GM21825 (cell line): Measurements from ENCODE around the gene TPX2.

Experiments used
- ATAC-seq: cut with Tn5 transposase; IDR thresholded peaks from one replicate; pipeline ENCODE4 v1.9.1; 2021; ENCODE audit warnings: mild to moderate bottlenecking, moderate library complexity; ENCODE audit not compliant: unreplicated experiment

Gene TPX2

GRCh38 chr20:31706607-31707257 is 32.4 kb upstream of the TPX2 start:
- ATAC-seq = no peak

DNA sequence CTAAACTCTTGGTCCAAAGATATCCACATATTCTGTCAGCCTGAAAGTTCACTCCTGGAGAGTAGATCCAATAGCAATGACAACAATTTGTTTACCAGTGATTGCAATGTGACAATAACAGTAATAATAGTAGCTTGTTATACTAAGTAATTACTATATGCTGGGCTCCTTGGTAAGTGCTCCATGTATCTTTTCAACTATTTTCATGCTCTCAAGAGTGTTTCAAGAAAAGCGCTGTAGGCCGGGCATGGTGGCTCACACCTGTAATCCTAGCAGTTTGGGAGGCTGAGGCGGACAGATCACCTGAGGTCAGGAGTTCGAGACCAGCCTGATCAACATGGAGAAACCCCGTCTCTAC is 31.9 kb upstream of the TPX2 start:
- ATAC-seq = no peak

DNA sequence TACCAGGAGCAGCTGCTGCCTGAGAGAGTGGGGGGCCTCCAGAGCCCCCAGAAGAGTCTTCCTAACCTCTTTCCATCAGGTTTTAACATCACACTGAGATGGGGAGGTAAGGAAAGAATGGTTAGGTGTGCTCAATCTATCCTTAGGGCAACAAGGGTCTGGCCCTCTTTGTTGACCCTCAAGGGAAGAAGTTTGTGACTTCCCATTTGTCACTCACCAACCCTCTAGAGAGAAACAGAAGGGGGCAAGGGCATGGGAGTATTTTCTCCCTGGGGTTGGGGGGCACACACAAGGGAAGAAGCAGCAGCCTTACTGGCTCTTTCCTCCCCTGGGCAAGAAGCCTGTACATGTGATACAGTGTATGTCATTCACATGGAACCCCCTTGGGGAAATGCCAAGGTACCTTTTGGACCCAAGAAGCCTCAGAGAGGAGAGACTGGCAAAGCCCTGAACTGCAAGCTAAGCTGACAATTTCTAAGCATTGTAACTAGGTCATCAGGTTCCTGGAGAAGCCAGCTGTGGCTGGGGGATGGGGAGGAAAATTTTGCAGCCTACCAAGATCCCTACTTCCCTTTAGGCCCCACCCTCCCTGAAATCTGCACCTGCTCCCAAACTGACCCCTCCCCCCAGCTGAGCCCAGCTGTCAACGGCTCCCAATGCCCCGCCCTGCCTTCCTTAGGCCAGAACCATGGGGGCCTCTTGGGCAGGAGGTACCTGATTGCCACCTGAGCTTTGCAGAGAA is 30.9 kb upstream of the TPX2 start:
- ATAC-seq = no peak

DNA sequence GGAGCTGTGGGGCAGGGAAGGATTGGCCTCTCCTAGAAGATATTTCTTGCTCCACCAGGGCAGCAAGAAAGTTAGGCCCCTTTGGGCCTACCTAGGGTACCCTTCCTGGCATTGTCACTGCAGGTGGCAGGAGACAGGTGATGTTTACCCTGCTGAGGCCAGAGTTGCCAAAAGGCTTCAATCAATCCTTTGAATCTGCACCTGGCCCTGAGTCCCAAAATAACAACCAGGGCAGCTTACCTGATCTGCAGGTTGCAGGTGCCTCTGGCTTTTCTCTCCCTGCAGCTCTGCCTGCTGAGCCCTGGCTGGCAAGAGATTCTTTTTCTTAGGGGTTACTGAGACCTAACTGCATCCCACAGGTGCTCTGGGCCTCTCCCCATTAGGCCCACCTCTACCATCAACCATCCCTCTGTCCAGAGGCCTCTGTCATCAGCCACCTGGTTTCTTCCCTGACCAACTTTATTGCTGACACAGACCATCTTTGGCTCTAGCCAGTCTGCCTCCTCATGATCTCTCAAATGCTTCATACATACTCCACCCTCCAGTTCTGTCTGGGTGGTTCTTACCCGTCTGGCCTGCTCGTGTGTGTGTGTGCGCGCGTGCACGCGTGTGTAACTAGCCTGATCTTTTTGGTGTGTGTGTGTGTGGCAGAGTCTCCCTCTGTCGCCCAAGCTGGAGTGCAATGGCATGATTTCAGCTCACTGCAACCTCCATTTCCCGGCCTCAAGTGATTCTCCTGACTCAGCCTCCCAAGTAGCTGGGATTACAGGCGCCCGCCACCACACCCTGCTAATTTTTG is 30.2 kb upstream of the TPX2 start:
- ATAC-seq = no peak

DNA sequence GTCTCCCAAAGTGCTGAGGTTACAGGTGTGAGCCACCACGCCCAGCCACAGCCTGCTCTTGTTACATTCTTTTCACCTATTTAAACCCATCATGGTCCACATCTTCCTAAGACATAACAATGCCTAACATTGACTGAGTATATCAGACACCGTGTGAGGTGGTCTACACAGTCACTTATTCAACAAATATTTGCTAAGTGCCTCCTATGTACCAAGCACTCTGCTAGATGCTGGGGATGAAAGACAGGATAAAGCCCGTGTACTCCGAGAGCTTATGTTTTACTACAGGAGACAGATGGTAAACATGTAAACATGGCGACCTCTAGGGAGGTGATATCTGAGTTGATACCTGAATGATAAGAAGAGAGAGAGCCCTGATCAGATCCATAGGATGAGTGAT is 29.2 kb upstream of the TPX2 start:
- ATAC-seq = no peak

DNA sequence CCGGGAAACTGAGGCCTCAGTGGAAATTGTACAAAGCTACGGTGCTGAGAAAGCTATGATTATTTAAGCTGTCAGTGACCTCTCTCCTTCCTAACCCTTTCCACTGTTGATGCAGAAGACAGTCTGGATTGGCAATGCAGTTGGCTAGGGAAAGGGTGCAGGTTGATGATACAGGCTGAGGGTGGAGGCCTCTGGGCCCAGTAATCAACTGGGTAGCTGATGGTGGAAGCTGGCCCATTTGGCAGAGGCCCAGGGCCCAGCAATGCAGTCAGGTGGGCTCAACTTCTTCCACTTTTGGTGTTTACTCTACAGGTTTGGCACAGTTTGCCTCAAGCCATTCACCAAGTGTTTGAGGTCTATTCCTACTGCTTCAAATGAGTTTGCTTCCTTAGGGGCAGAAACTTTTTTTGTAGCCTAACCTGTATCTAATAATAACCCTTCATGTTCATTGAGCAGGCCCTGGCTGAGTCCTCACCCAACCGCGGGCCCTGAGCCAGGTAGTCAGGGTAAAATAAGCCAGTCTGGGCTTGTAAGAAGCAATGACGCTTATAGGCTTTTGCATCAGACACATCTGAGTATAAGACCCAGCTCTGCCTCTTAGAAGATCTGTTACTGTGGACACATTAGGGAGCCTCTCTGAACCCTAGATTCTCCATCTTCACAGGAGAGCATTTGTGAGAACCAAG is 28.5 kb upstream of the TPX2 start:
- ATAC-seq = no peak

- ATAC-seq = no peak
These were observed 27.6 kb upstream of the TPX2 start for GRCh38 chr20:31711179-31712111.

DNA sequence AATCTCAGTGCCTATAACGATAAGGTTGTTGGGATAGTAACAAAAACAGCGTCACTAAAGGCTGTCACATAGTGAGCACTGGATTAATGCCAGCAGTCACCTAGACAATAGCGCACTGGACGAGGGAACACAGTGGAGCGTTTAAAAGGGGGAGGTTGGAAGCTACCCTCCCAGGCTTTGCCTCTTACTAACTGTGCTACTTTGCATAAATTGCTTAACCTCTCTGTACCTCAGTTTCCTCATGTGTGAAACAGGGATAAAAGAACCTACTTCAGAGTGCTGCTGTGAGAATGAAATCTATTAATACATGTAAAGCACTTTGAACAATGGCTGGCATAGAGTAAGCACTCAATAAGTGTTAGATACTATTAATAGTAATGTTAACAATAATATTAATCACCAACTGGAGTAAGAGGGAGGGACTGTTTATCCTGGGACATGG is 27.0 kb upstream of the TPX2 start:
- no peak for ATAC-seq

DNA sequence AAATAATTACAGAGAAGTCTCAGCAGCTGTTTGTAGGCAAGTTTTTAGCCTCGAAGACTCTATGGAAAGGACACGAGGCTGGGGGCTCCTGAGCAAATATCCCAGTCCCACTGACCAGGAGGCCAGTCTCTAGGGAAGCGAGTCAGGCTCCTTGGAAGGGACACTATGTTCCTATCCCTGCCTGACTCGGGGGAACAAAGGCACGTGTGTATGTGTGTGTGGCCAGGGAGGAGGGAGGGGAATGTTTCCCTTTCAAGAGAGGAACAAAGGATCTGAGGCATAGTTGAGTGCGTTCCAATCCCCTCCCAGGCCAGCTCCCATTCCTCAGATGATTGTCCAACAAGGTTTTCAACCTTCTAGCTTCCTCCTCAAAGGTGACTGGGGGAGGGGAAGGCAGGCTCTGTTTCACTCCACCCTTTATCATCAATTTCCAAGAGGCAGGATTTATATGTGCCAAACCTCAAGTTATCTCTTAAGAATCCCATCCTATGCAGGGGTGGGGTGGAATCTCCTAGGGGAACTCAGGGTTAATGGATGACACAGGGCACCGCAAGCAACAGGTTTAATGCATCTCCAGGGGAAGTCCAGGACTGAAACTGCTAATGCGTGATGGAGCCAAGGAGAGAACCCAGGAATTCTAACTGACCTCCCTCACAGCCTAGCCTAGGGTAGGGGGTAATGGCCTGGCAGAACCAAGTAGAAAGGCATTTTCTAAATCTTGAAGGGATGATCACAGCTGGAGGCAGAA is 26.4 kb upstream of the TPX2 start:
- ATAC-seq = no peak

- ATAC-seq = no peak
These were observed 25.5 kb upstream of the TPX2 start for GRCh38 chr20:31713312-31714273.

GRCh38 chr20:31715766-31716165 is 23.3 kb upstream of the TPX2 start:
- no peak for ATAC-seq

DNA sequence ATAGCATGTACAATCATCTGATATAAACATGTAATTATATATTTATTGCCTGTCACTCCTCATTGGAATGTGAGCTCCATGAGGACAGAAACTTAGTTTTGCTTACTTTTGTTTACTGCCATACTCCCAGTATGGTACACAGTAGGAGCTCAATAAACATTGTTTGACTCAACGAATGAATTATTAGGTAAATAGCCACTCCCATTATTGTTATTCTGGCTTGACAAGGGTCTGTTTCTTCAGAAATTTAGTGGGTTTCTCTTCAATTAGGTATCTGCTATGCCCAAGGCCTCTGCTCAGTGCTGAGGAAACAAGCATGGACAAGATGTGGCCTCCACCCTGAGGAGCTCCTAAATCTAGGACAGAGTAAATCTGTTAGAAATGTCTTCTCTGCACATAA is 22.7 kb upstream of the TPX2 start:
- ATAC-seq = no peak

DNA sequence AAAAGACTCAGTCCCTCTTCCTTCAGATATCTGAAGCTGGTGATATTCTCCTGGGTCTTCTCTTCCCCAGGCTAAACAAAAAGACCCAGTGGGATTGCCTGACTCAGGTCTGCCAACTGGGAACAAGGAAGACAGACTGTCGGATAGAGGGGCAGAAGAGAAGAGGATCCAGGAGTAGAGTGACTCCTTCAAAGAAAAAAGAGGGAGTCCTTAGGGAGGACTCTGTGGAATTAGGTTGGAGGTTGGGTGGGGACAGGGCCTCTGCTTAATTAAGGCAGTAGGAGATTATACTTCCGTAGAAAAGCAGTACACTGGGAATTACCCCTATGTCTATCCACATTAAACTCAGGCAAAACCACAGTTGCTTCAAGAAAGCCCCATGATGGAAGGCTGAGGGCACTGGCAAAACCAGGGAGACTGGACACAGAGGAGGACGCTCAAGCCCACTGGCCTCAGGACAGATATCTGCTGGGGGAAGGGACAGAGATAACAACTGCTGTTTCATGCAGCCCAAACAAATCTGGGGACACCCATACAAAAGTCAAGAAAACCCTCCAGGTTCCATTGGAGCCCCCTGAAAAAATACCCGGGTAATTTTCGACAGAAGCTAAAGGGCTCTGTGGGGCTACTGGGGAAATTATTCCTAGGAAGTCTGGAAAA is 22.1 kb upstream of the TPX2 start:
- no peak for ATAC-seq

DNA sequence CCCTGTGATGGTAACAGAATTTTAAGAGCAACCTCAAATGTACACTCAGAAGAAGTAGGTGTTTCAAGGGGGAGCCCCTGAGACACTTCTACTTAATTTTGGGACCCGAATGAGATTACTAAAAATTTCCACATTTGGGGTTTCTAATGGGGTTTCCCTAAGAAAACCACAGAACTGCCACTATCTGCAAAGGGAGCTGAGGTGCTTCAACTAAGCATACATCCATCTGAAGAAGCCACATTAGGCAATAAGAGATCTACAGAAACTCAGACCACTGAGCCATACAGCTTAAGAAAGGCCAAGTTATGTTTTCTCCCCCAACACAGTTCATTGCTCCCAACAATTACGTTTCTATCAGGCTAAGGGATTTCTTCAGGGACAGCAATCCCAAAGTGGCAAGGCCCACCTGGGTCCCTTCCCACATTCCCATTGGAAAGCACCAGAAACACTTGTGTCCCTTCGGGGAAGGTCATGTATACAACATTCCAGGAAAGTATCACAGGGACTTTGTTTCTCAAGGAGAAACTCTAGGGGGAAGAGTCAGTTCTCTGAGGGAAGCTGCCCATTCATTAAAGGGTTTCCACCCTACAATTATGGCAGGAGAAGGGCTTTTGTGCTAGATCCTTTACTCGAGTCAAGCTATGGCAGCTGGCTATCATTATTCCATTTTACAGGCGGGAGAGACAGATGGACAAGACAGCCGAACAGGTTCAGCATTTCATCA is 21.4 kb upstream of the TPX2 start:
- ATAC-seq = no peak

GRCh38 chr20:31718952-31719643 is 20.0 kb upstream of the TPX2 start:
- ATAC-seq = no peak

- ATAC-seq = no peak
These were observed 19.2 kb upstream of the TPX2 start for GRCh38 chr20:31719644-31720485.
